ENCODE measurements around the gene GPR183.

GPR183 gene

DNA sequence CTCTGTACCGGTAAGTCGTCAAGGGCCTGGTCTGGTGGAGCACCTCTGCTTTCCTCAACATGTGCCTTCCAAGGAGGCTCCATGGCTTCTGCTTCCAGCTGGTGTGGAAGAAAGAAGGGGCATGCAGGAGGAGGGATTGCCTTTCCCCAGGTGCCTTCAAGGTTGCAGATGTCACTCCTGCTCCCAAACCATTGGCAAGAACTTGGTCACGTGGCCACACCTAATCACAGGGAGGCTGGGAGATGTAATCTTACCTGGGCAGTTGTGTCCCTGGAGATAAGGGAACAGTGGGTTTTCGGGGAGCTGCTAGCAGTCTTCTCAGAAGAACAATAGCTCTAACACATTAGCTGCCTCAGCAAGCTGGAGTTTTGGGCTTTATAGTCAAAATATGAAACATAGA is 39.3 kb downstream of the GPR183 start:
- no peak for DNase-seq (ENCODE audit: extremely low read depth, insufficient read length)
- no peak for TF ChIP-seq CTCF (IDR thresholded peaks at IDR 0.05; ENCODE audit: insufficient read depth, low read length, poor library complexity, severe bottlenecking)
- Histone ChIP-seq H3K4me3 (replicated peaks; ENCODE audit: low read depth, low read length) (no peak overlapping the region), H3K36me3 (ENCODE audit: control insufficient read depth, insufficient read depth, low read length) (peaks cover 1% of the 10 kb centered on the region; the same call in 1 of the 2 replicates), H3K27me3 (replicated peaks; ENCODE audit: control insufficient read depth, insufficient read depth, low read length) (no peaks in the 10 kb centered on the region)

- H3K36me3 ChIP-seq (ENCODE audit: control insufficient read depth, insufficient read depth, low read length): peaks cover 1% of the 10 kb centered on the region; the same call in 1 of the 2 replicates
- no peak for DNase-seq (ENCODE audit: extremely low read depth, insufficient read length)
- H3K4me3 ChIP-seq (replicated peaks; ENCODE audit: low read depth, low read length): no peak overlapping the region
- TF ChIP-seq CTCF (IDR thresholded peaks at IDR 0.05; ENCODE audit: insufficient read depth, low read length, poor library complexity, severe bottlenecking): no peak
- no peaks in the 10 kb centered on the region for H3K27me3 ChIP-seq (replicated peaks; ENCODE audit: control insufficient read depth, insufficient read depth, low read length)
Observed at GRCh38 chr13:99266827-99267226, 40.4 kb downstream of the GPR183 start.

- no peaks in the 10 kb centered on the region for H3K27me3 ChIP-seq (replicated peaks; ENCODE audit: control insufficient read depth, insufficient read depth, low read length)
- DNase-seq (ENCODE audit: extremely low read depth, insufficient read length): no peak
- TF ChIP-seq CTCF (IDR thresholded peaks at IDR 0.05; ENCODE audit: insufficient read depth, low read length, poor library complexity, severe bottlenecking): peak; percentile 57
- no peak overlapping the region for H3K4me3 ChIP-seq (replicated peaks; ENCODE audit: low read depth, low read length)
- peaks cover 1% of the 10 kb centered on the region; the same call in 1 of the 2 replicates for H3K36me3 ChIP-seq (ENCODE audit: control insufficient read depth, insufficient read depth, low read length)
Observed at GRCh38 chr13:99265821-99266426, 41.3 kb downstream of the GPR183 start.

DNA sequence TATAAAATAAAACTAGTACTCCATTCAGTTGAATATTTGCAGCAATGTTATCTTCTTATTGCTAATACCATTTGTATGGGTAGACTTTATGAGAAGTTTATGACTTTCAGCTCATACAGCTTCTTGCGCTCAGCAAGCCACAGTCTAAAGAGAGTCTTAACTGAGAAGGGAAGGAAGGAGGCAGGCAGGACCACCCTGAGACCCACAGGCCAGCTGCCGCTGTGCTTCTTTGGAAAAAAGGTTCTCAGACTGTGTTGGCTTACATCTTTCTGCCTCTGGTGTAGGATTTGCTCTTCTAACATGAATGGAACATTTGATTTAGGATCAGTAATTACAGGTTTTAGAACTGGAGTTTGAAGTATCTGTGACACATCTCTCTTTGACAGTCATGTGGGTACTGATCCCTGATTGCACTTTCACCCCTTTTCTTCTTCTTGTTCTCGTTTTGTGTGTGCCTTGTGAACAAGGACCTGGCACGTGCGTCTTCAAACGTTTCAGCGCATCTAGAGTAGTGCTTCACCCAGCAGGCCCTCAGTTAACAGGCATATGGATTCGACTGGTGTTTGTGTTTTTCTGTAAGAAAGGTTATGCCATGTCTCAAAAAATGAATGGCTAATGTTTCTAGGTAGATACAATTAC is 41.9 kb downstream of the GPR183 start:
- peaks cover 1% of the 10 kb centered on the region; the same call in 1 of the 2 replicates for H3K36me3 ChIP-seq (ENCODE audit: control insufficient read depth, insufficient read depth, low read length)
- no peaks in the 10 kb centered on the region for H3K27me3 ChIP-seq (replicated peaks; ENCODE audit: control insufficient read depth, insufficient read depth, low read length)
- TF ChIP-seq CTCF (IDR thresholded peaks at IDR 0.05; ENCODE audit: insufficient read depth, low read length, poor library complexity, severe bottlenecking): no peak
- no peak overlapping the region for H3K4me3 ChIP-seq (replicated peaks; ENCODE audit: low read depth, low read length)
- no peak for DNase-seq (ENCODE audit: extremely low read depth, insufficient read length)

DNA sequence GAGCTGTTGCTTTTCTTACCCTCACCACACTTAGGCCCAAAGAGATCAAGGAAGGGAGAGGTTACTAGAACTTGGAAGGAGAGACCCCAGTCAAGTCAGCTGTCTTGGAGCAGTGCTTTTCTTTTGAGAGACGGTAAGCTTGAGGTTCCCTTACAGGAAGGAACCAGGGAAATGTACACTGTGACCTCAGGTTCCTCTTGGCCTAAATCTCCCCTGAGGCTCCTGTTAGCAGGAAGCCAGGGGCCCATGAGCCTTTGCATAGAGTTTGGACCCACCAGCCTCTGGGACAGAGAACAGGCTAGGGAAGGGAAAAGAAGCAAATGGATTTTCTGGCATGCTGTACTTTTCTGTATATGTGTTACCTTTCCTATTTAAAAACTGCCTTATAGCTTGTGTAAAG is 43.1 kb downstream of the GPR183 start:
- Histone ChIP-seq H3K27me3 (replicated peaks; ENCODE audit: control insufficient read depth, insufficient read depth, low read length) (no peaks in the 10 kb centered on the region), H3K36me3 (ENCODE audit: control insufficient read depth, insufficient read depth, low read length) (peaks cover 3% of the 10 kb centered on the region), H3K4me3 (replicated peaks; ENCODE audit: low read depth, low read length) (no peak overlapping the region)
- no peak for DNase-seq (ENCODE audit: extremely low read depth, insufficient read length)
- no peak for TF ChIP-seq CTCF (IDR thresholded peaks at IDR 0.05; ENCODE audit: insufficient read depth, low read length, poor library complexity, severe bottlenecking)
